ENCODE data around the gene UXT.
"Not testable (repeated sequence)": the region's sequence is repeated elsewhere in the genome, so short reads cannot be mapped to it uniquely, and the experiment has no call there.

Gene UXT, protein sequence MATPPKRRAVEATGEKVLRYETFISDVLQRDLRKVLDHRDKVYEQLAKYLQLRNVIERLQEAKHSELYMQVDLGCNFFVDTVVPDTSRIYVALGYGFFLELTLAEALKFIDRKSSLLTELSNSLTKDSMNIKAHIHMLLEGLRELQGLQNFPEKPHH

DNA sequence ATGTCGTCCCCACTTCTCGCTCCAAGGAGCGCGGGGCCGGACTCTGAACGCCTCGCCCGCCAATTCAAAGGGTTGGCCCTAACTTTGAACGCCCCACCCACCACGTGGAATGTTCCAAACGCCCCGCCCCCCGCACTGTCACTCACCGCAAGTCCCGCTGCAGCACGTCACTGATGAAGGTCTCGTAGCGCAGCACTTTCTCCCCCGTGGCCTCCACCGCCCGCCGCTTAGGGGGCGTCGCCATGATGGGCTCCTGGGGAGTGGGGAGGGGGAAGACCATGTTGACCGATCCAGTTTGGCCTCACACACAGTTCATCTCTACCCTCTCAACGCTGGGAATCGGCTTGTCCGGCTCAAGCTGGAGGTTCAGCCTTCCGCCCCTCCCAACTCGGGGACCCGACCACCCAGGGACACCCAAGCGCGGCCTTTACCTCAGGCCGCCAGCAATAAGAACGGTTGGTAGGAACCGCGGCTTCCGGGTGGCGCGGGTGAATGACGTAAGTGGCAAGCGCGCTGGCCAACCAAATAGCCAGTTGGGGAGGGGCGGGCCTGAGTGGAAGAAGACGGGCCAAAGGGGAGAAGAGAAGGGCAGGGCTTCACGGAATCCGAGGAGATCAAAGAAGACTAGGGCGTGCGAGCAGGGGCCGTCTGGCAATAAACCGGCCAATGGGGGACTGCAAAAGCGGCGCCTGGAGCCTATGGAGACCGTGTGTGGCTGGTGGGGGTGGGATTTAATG lies at the start of gene UXT:
TSS of gene UXT (minus strand) at position 497 of the 737 bp plus-strand sequence. CDS start at position 244, 253 bp downstream.
- no peaks in the 10 kb centered on the region for H3K9me3 Mint-ChIP-seq (ENCODE audit: low read depth)
- H3K4me3 Mint-ChIP-seq, result peak within 1 kb of the TSS; percentile 90
- H3K27ac Mint-ChIP-seq, result peak within 1 kb of the TSS; percentile 96
- peaks cover 2% of the 10 kb centered on the region for H3K36me3 Mint-ChIP-seq
- no peaks in the 10 kb centered on the region for H3K27me3 Mint-ChIP-seq
- peaks cover 37% of the 10 kb centered on the region for H3K4me1 Mint-ChIP-seq (ENCODE audit: low read depth)

DNA sequence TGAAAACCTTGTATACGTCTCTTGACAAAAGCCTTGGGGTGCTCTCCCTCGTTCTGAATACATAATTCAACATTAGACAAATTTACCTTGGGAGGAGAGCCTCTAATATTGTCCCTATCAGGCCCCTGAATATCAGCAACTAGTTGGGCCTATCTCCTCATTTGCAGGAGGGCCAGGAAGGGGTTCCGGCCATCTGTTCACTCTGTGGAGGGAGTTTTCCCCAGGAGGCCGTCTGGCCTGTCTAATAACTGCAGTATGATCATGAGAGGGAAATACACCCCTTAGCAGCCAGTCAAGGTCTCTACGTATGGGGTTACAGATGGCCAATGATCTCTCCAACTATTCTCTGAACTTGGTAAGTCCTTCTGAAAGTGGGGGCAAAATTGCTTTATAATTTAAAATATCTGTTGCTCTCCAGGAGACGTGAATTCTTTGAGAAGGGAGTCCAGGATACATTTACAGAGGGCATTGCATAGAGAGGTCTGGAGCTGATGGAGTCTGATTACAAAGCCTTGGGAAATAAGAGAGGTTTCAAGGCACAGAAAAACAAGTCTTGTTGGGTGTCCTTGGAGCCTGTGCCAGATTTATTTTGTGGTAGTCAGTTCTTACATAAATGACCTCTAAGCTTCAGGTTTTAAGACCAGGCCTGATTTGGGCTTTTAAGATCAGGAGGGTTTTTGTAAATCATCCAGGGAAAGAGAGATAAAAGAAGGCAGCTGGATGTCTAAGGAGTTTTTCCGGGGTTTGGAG lies 48.2 kb upstream of the UXT start:
- H3K4me1 Mint-ChIP-seq (ENCODE audit: low read depth), result no peaks in the 10 kb centered on the region
- H3K36me3 Mint-ChIP-seq, result no peaks in the 10 kb centered on the region
- H3K27me3 Mint-ChIP-seq, result peaks cover 1% of the 10 kb centered on the region
- H3K4me3 Mint-ChIP-seq, result no peak overlapping the region
- no peaks in the 10 kb centered on the region for H3K9me3 Mint-ChIP-seq (ENCODE audit: low read depth)
- H3K27ac Mint-ChIP-seq, result no peak overlapping the region

DNA sequence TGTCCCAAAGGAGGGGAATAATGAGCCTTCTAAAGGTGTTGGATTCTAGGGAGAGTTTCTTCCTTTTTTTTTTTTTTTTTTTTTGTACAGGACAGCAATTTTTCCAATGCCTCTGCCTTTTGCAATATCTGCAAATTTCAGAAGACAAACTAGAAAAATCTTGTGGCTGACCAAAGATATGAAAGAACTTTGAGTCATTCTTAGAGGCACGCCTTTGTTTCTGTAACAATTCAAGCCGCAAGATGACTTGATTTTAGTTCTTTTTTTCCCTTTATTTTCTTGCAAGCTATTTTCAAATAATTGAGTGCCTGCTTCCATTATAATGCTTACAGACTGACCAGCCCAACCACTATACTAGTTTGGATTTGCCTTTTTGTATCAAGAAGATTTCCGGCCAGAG lies 47.6 kb upstream of the UXT start:
- no peak overlapping the region for H3K4me3 Mint-ChIP-seq
- H3K4me1 Mint-ChIP-seq (ENCODE audit: low read depth), result no peaks in the 10 kb centered on the region
- peaks cover 1% of the 10 kb centered on the region for H3K27me3 Mint-ChIP-seq
- no peak overlapping the region for H3K27ac Mint-ChIP-seq
- H3K36me3 Mint-ChIP-seq, result no peaks in the 10 kb centered on the region
- H3K9me3 Mint-ChIP-seq (ENCODE audit: low read depth), result no peaks in the 10 kb centered on the region

DNA sequence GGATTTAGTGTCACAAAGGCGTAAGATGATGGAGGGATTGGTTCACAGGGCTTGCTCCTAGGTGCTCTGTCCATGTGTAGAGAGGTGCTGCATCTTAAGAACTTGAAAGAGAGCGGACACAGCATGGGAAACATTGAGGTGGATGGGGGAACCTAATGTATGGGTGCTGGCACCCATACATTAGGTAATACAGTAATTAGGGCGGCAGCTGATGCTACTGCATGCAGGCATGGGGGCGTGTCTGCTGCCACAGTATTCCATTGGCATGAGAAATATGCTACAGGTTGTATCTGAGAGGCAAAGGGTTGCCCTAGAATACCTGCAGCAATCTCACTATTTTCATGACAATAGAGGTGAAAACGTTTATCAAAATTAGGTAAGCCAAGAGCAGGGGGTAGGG lies 45.8 kb upstream of the UXT start:
- no peaks in the 10 kb centered on the region for H3K9me3 Mint-ChIP-seq (ENCODE audit: low read depth)
- H3K27ac Mint-ChIP-seq, result no peak overlapping the region
- no peaks in the 10 kb centered on the region for H3K36me3 Mint-ChIP-seq
- H3K4me3 Mint-ChIP-seq, result no peak overlapping the region
- no peaks in the 10 kb centered on the region for H3K4me1 Mint-ChIP-seq (ENCODE audit: low read depth)
- peaks cover 1% of the 10 kb centered on the region for H3K27me3 Mint-ChIP-seq

DNA sequence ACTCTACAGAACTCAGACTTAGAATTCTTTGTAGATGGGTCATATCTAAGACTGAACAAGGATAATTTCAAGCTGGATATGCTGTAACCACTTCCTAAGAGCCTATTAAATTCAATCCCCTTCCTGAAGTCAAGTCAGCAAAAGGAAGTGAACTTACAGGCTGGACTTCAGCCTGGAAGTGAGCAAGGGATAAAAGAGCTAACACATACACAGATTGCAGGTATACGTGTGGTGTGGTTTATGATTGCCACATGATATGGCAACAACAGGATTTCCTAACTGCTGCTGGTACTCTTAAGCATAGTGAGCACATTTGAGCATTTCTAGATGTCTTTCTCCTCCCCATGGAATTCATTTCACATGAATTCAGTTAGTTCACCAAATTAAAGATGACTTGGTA lies 38.2 kb upstream of the UXT start:
- no peak overlapping the region for H3K4me3 Mint-ChIP-seq
- no peaks in the 10 kb centered on the region for H3K4me1 Mint-ChIP-seq (ENCODE audit: low read depth)
- H3K36me3 Mint-ChIP-seq, result no peaks in the 10 kb centered on the region
- H3K27ac Mint-ChIP-seq, result no peak overlapping the region
- H3K27me3 Mint-ChIP-seq, result peaks cover 2% of the 10 kb centered on the region
- no peaks in the 10 kb centered on the region for H3K9me3 Mint-ChIP-seq (ENCODE audit: low read depth)

DNA sequence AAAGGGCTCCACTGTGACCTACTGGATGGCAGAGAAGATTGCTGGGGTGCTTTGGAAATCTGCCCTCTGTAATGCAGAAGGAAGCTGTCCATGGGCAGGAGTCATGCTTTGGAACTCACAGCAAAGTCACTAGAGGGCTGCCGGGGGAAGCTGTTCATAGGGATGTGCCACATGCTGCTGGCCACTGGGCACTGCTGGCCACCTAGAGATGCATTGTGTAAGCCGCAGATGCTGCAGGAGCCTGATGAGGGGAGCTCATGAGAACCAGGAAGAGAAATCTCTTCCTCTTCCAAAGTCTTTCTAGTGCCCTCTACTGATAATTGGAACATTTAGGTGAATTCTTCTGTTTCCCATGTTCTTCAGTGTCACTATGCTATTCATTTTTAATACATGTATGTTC lies 31.2 kb upstream of the UXT start:
- no peaks in the 10 kb centered on the region for H3K4me1 Mint-ChIP-seq (ENCODE audit: low read depth)
- H3K9me3 Mint-ChIP-seq (ENCODE audit: low read depth), result no peaks in the 10 kb centered on the region
- no peaks in the 10 kb centered on the region for H3K27me3 Mint-ChIP-seq
- no peaks in the 10 kb centered on the region for H3K36me3 Mint-ChIP-seq
- H3K4me3 Mint-ChIP-seq, result no peak overlapping the region
- H3K27ac Mint-ChIP-seq, result no peak overlapping the region

DNA sequence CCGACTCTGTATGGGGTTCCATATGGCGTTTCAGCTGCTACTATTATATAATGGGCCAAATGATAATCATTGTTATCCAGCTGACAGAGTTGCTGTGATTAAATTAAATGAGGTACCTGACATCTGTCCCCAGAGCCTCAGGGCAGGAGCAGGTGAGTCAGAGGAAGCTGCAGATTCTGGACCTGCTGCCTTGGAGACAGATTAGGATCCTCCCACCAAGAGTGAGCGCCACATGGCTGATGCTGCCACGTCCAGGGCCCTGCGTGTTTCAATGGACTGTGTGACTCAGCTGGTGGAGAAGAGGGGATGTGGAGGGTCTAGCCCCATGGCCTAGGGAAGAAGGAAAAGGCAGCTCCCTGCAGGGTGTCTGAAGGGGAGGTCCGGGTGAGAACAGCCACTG lies 28.3 kb upstream of the UXT start:
- Mint-ChIP-seq H3K4me1 (ENCODE audit: low read depth) (no peaks in the 10 kb centered on the region), H3K36me3 (no peaks in the 10 kb centered on the region), H3K9me3 (ENCODE audit: low read depth) (no peaks in the 10 kb centered on the region), H3K4me3 (no peak overlapping the region), H3K27ac (no peak overlapping the region), H3K27me3 (no peaks in the 10 kb centered on the region)

DNA sequence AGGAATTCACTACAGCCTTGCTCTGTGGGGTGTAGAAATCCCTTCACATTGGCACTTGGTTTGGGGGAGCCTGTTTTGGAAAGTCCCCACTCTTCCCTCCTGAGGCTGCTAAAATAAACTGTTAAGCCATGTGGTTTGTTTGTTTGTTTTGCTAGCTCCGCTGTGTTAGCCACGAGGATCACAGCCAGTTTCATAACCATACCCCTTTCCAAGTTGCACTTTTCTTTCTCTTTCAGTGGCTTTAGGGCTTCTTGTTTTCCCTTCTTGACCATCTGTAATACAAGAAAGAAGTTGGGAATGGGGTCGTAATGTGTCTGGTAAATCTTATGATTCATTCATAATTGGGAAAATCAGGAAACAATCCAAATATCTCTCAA lies 24.8 kb upstream of the UXT start:
- no peaks in the 10 kb centered on the region for H3K4me1 Mint-ChIP-seq (ENCODE audit: low read depth)
- H3K9me3 Mint-ChIP-seq (ENCODE audit: low read depth), result no peaks in the 10 kb centered on the region
- H3K4me3 Mint-ChIP-seq, result no peak overlapping the region
- no peaks in the 10 kb centered on the region for H3K36me3 Mint-ChIP-seq
- H3K27me3 Mint-ChIP-seq, result no peaks in the 10 kb centered on the region
- H3K27ac Mint-ChIP-seq, result no peak overlapping the region

DNA sequence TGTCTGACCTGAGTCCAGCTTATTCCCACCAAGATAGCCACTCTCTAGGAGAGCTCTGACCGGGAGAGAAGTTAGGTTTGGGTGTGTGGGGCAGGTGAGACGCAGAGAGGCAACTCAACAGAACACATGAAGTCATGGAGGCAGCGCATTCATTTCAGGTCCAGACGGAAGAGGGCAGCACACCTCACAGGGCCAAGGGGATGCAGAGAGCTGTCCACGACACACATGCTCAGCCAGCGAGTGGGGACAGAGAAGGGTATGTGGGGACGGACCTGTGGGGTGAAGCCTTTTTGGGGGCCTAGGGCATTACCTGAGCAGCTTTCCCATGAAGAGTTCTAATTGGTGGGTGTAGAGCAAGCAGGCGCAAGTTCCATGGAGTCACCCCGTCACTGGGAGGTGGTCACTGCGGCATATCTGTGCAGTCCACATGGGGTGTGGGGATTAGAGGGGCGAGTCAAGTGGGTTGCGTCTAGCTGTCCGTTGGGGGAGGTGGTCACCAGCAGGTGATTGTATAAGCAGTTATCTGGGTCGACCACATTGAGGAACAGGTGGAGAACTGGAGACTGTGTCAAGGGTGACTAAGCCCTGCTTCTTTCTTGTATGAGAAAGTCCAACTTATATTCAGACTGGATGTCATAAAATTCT lies 24.3 kb upstream of the UXT start:
- no peaks in the 10 kb centered on the region for H3K9me3 Mint-ChIP-seq (ENCODE audit: low read depth)
- H3K27ac Mint-ChIP-seq, result no peak overlapping the region
- no peaks in the 10 kb centered on the region for H3K27me3 Mint-ChIP-seq
- H3K4me3 Mint-ChIP-seq, result no peak overlapping the region
- H3K4me1 Mint-ChIP-seq (ENCODE audit: low read depth), result no peaks in the 10 kb centered on the region
- H3K36me3 Mint-ChIP-seq, result no peaks in the 10 kb centered on the region

DNA sequence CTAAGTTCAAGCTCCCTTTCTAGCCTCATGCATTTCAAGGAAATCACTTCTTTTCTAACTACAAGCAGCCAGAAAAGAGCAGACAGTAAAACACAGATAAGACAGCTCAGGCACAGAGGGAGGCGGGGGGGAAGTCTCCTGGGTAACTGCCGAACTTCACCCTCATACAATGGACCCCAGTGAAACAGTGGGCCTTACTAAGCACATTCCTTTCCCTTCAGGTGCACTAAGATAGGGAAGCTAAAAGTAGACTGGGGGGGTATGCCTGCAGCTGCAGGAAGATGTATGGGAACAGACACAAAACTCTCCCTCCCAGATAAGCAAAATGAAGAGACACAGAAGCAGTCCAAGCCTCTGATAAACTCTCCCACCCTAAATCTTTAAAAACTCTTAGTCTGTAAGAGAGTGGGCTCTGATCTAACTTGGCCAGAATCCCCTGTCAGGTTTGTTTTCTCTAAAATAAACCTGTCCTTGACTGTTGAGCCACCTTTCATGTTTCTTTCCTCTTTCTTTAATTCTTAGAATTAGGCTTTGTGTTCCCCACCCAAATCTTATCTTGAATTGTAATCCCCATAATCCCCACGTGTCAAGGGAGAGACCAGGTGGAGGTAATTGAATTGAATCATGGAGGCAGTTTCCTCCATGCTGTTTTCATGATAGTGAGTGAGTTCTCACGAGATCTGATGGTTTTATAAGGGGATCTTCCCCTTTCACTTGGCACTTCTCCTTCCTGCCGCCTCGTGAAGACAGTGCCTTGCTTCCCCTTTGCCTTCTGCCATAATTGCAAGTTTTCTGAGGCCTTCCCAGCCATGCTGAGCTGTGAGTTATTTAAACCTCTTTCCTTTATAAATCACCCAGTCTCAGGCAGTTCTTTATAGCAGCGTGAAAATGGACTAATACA lies 17.2 kb upstream of the UXT start:
- H3K4me1 Mint-ChIP-seq (ENCODE audit: low read depth); H3K36me3 Mint-ChIP-seq; H3K4me3 Mint-ChIP-seq; H3K27me3 Mint-ChIP-seq; H3K27ac Mint-ChIP-seq; H3K9me3 Mint-ChIP-seq (ENCODE audit: low read depth): not testable (repeated sequence)

DNA sequence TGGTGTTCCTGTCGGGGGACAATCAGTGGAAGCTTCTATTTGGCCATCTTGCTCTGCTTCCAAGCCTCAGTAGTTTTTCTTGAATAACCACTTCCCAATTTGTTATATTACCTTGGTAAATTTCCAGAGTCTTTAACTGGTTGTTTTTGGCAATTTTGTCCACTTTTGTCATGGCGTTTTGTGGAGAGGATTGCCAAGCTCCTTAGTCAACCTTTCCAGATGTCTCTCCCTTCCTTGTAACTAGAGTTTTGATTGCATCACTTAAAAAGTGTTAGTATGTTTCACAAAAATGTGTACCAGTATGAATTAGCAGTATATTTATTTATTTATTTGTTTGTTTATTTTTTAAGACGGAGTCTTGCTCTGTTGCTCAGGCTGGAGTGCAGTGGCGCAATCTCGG lies 15.8 kb upstream of the UXT start:
- no peaks in the 10 kb centered on the region for H3K4me1 Mint-ChIP-seq (ENCODE audit: low read depth)
- H3K9me3 Mint-ChIP-seq (ENCODE audit: low read depth), result no peaks in the 10 kb centered on the region
- no peaks in the 10 kb centered on the region for H3K27me3 Mint-ChIP-seq
- H3K27ac Mint-ChIP-seq, result no peak overlapping the region
- no peaks in the 10 kb centered on the region for H3K36me3 Mint-ChIP-seq
- H3K4me3 Mint-ChIP-seq, result no peak overlapping the region

DNA sequence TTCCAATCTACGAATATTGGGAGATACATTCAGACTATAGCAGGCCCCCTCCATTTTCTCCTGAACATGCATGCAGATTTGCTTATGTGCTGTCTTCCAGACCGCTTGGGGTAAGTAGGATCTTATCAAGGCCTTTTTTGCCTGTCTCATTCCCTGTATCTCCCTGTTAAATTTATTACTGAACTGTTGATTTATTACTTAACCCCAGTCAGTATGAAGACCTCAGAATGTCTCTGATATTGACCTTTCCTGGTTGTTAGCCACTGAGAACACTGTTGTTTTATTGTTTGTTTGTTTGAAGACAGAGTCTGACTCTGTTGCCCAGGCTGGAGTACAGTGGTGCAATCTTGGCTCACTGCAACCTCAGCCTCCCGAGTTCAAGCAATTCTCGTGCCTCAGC lies 6.8 kb upstream of the UXT start:
- not testable (repeated sequence) for H3K9me3 Mint-ChIP-seq (ENCODE audit: low read depth); H3K36me3 Mint-ChIP-seq; H3K27me3 Mint-ChIP-seq; H3K4me3 Mint-ChIP-seq; H3K27ac Mint-ChIP-seq
- H3K4me1 Mint-ChIP-seq (ENCODE audit: low read depth), result peaks cover 11% of the 10 kb centered on the region

DNA sequence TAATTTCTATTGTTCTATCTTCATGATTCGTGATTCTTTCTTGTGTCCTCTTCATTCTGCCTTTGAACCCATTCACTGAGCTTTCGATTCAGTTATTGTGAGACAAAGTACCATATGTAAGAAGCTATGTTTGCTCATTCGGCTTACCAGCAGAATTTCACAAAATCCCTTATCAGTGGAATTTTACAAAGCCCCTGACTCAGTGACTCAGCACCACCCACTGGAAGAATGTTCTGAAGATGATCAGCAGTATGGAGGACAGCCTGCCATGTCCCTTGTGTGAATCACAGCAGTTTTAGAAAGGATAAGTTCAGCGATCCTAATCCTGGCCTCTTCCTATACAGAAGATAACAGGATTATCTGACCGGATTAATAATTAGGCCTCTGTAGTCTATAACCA lies 5.8 kb upstream of the UXT start:
- peaks cover 13% of the 10 kb centered on the region for H3K4me1 Mint-ChIP-seq (ENCODE audit: low read depth)
- no peaks in the 10 kb centered on the region for H3K9me3 Mint-ChIP-seq (ENCODE audit: low read depth)
- no peaks in the 10 kb centered on the region for H3K36me3 Mint-ChIP-seq
- H3K27me3 Mint-ChIP-seq, result no peaks in the 10 kb centered on the region
- no peak overlapping the region for H3K4me3 Mint-ChIP-seq
- peak overlapping the region; percentile 66 for H3K27ac Mint-ChIP-seq

DNA sequence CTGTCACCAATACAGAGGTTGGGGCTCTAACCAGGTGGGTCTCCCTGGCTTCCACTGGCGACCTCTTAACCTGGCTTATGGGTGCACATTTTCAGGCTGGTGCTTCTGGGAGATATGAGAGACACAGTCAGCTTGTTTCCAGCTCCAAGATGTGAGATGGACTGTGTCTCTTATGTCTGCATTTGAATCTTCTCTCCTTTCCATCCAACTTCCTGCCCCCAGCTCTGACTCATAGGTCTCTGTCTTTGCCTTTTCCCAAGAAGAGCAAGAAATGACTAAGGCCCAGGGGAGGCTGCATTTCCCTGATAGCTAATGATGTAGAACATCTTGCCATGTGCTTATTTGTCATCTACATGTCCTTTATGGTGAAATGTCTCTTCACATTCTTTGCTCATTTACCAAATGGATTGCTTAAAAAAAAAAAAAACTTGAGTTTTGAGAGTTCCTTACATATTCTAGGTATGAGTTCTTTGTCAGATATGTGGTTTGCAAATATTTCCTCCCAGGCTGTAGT lies 3.2 kb upstream of the UXT start:
- no peaks in the 10 kb centered on the region for H3K27me3 Mint-ChIP-seq
- H3K36me3 Mint-ChIP-seq, result no peaks in the 10 kb centered on the region
- peak overlapping the region; percentile 52 for H3K4me3 Mint-ChIP-seq
- no peaks in the 10 kb centered on the region for H3K9me3 Mint-ChIP-seq (ENCODE audit: low read depth)
- H3K27ac Mint-ChIP-seq, result peak overlapping the region; percentile 97
- peaks cover 25% of the 10 kb centered on the region for H3K4me1 Mint-ChIP-seq (ENCODE audit: low read depth)
